Stomach (tissue), 9 donors: Measurements from ENCODE around the gene TMEM123. TPM values are rescaled to one million over a fixed set of nuclear protein-coding genes. Genes with fewer than 3 reads are reported as not detected.

Source experiments
- DNase-seq, 2 donors: peaks; one replicate each; pipeline versions ENCODE4 v3.0.0 to v3.0.0-alpha.2; 2013 to 2019
- H3K27ac ChIP-seq, 5 donors: fragments of 200-600 bp in 4 of 5; sonication (generic) in 4 of 5; one replicate each; pipeline ENCODE4 v1.5.1; 2013 to 2019; ENCODE audit warnings: mild to moderate bottlenecking in 1 of 5, moderate library complexity in 1 of 5
- H3K27me3 ChIP-seq, 3 donors: fragments of 200-600 bp; sonication (generic); one replicate each; pipeline ENCODE4 v1.5.1; 2017 to 2019; ENCODE audit warnings: mixed run types in 1 of 3
- H3K36me3 ChIP-seq, 4 donors: fragments of 200-600 bp; sonication (generic); 1 replicate in 3 of 4; 2 replicates in 1 of 4; pipeline ENCODE4 v1.5.1; 2016 to 2019
- H3K4me1 ChIP-seq, 4 donors: fragments of 200-600 bp; sonication (generic); one replicate each; pipeline ENCODE4 v1.5.1; 2016 to 2019
- H3K4me3 ChIP-seq, 4 donors: fragments of 200-600 bp; sonication (generic) in 3 of 4; one replicate each; pipeline ENCODE4 v1.5.1; 2016 to 2019; ENCODE audit warnings: mild to moderate bottlenecking in 1 of 4
- H3K9me3 ChIP-seq, 4 donors: fragments of 200-600 bp; sonication (generic); one replicate each; pipeline ENCODE4 v1.5.1; 2016 to 2019
- CTCF ChIP-seq, 7 experiments: fragments of 450-650 bp in 4 of 7; fragments of 200-600 bp in 3 of 7; sonication (generic) in 3 of 7; IDR thresholded peaks; one replicate each; pipeline ENCODE4 v1.5.1; 2016 to 2019; ENCODE audit warnings: antibody characterized with exemption in 7 of 7, control low read depth in 2 of 7, mild to moderate bottlenecking in 1 of 7
- EP300 ChIP-seq: sonication (generic); formaldehyde crosslinking; IDR thresholded peaks from one replicate; pipeline ENCODE4 v1.6.1; 2017; ENCODE audit warnings: antibody characterized with exemption
- POLR2A ChIP-seq, 4 donors: fragments of 450-650 bp; IDR thresholded peaks; one replicate each; pipeline ENCODE4 v1.6.1; 2016; ENCODE audit warnings: antibody characterized with exemption in 4 of 4, control low read depth in 2 of 4, mild to moderate bottlenecking in 1 of 4, moderate library complexity in 1 of 4
- POLR2AphosphoS5 ChIP-seq, 3 donors: sonication (generic); formaldehyde crosslinking; IDR thresholded peaks; one replicate each; pipeline ENCODE4 v1.6.1; 2016; ENCODE audit warnings: antibody characterized with exemption in 3 of 3
- WGBS, 5 donors: extraction: QIAGEN DNeasy Blood & Tissue Kit in 3 of 5; methylation state at CpG; one replicate each; pipeline versions ENCODE4 v1.1.5 to v1.1.7; 2013 to 2018; 5-methylcytosine and 5-hydroxymethylcytosine counted together
- intact Hi-C: fragments of 100-400 bp; cut with DNase I; formaldehyde crosslinking; loops from one replicate; pipeline ENCODE4 v1.15.1; 2023; ENCODE audit warnings: low total_unique reads
- polyA plus RNA-seq, 3 donors: library from polyadenylated mRNA; stranded (reverse); fragments of 200-250 nt; gene quantifications; one replicate each; pipeline ENCODE4 v1.2.3, GENCODE V29; 2013
- total RNA-seq, 5 donors: library from RNA; depleted of rRNA; stranded (reverse); fragments of >200 nt; gene quantifications; one replicate each; pipeline versions ENCODE4 v1.1.0 to v1.2.3, GENCODE V29; 2014 to 2016
- donor health status: healthy with polysubstance abuse.
- donor health status: Bipolar disorder and iron deficiency.
- donor health status: healthy.

Gene TMEM123
- total and polyA plus RNA-seq, 8 donors: 16.2 to 226 (median 51.6) TPM

GRCh38 chr11:102453302-102453695, 734 bp upstream of the TMEM123 start:
- DNase-seq: no peak
- 3 to 7% (median 5%) methylated on average over 8 of the region's 8 CpGs for WGBS, 5 donors
- intact Hi-C loops: no loop called here
- peak overlapping the region; percentile 84 to 96 (median 93) for H3K27ac ChIP-seq
- peaks cover 27 to 71% (median 47%) of the 10 kb centered on the region in 4 donors for H3K4me1 ChIP-seq
- no peak for TF ChIP-seq EP300
- no peak for TF ChIP-seq POLR2AphosphoS5 (IDR thresholded peaks at IDR 0.05)
- no peak for TF ChIP-seq CTCF (IDR thresholded peaks at IDR 0.05)
- no peak for TF ChIP-seq POLR2A (IDR thresholded peaks at IDR 0.05)
- no peaks in the 10 kb centered on the region for H3K27me3 ChIP-seq
- H3K4me3 ChIP-seq: peak overlapping the region; percentile 87 to 92 (median 90)
- no peaks in the 10 kb centered on the region for H3K9me3 ChIP-seq
- H3K36me3 ChIP-seq: peaks cover 0 to 2% (median under 1%) of the 10 kb centered on the region in 4 donors

- 0 to 1% (median 0%) methylated on average over 39 to 55 of the region's 55 CpGs for WGBS, 5 donors
- TF ChIP-seq CTCF (IDR thresholded peaks at IDR 0.05): peak in 1 of 7 experiments; percentile 11
- no peak for TF ChIP-seq EP300
- peak; percentile 11 to 72 (median 69) for TF ChIP-seq POLR2AphosphoS5 (IDR thresholded peaks at IDR 0.05)
- H3K36me3 ChIP-seq: peaks cover 0 to 14% (median 11%) of the 10 kb centered on the region in 4 donors
- H3K27ac ChIP-seq: peak overlapping the region; percentile 84 to 96 (median 93)
- intact Hi-C loops: no loop called here
- no peaks in the 10 kb centered on the region for H3K27me3 ChIP-seq
- peak; percentile 71 to 93 for DNase-seq
- peaks cover 27 to 77% (median 46%) of the 10 kb centered on the region in 4 donors for H3K4me1 ChIP-seq
- no peaks in the 10 kb centered on the region for H3K9me3 ChIP-seq
- H3K4me3 ChIP-seq: peak overlapping the region; percentile 87 to 92 (median 90)
Observed at GRCh38 chr11:102451681-102452460, 694 bp downstream of the TMEM123 start.

GRCh38 chr11:102451041-102451680, 1.4 kb downstream of the TMEM123 start:
- WGBS, 5 donors: 11 to 18% (median 13%) methylated on average over 6 of the region's 6 CpGs
- no peak for DNase-seq
- peaks cover 27 to 76% (median 49%) of the 10 kb centered on the region in 4 donors for H3K4me1 ChIP-seq

More at GRCh38 chr11:102451041-102451680, 1.4 kb downstream of the TMEM123 start:
- intact Hi-C loops: no loop called here
- Histone ChIP-seq H3K36me3 (peaks cover 0 to 20% (median 16%) of the 10 kb centered on the region in 4 donors), H3K4me3 (peak overlapping the region; percentile 87 to 92 (median 90)), H3K9me3 (no peaks in the 10 kb centered on the region), H3K27ac (peak overlapping the region; percentile 84 to 96 (median 93)), H3K27me3 (no peaks in the 10 kb centered on the region)
- TF ChIP-seq POLR2A (IDR thresholded peaks at IDR 0.05): no peak
- TF ChIP-seq EP300: no peak
- no peak for TF ChIP-seq POLR2AphosphoS5 (IDR thresholded peaks at IDR 0.05)
- no peak for TF ChIP-seq CTCF (IDR thresholded peaks at IDR 0.05)
